MM.1S (cell line): Measurements from ENCODE around the gene TNK2.

Source experiments
- CTCF ChIP-seq: fragments of 300-600 bp; sonication (generic); IDR thresholded peaks from 2 replicates; pipeline ENCODE4 v1.5.1; 2016; ENCODE audit warnings: antibody characterized with exemption, low read length, mixed read lengths
- EZH2 ChIP-seq: fragments of 300-600 bp; sonication (generic); optimal IDR thresholded peaks from 2 replicates; pipeline ENCODE3; 2017; ENCODE audit warnings: low read depth, mild to moderate bottlenecking, antibody characterized with exemption, low read length, mixed read lengths
- EZH2phosphoT487 ChIP-seq: fragments of 300-600 bp; sonication (generic); IDR thresholded peaks from 2 replicates; pipeline ENCODE4 v1.6.1; 2018; ENCODE audit warnings: antibody characterized with exemption, low read length

- TF ChIP-seq EZH2 (no peak), CTCF (no peak), EZH2phosphoT487 (no peak)
Observed at GRCh38 chr3:195913382-195913781, 5.0 kb upstream of the TNK2 start.
